DOHH2 (cell line): ENCODE measurements around the gene DPP8.

ENCODE experiments used
- H3F3A ChIP-seq: fragments of 200-600 bp; sonication (generic), shearing (Covaris generic); 2 replicates; pipeline ENCODE4 v1.6.0; 2016; ENCODE audit warnings: antibody characterized with exemption, mild to moderate bottlenecking; ENCODE audit not compliant: control insufficient read depth, insufficient read depth
- H3K27ac ChIP-seq: fragments of 200-600 bp; sonication (generic); 2 replicates; pipeline ENCODE4 v1.5.1; 2014; ENCODE audit warnings: low read depth, mild to moderate bottlenecking, low read length, moderate library complexity
- H3K27me3 ChIP-seq: fragments of 200-600 bp; sonication (generic); 2 replicates; pipeline ENCODE4 v1.6.1; 2014; ENCODE audit warnings: mild to moderate bottlenecking, low read length, mixed read lengths; ENCODE audit not compliant: control insufficient read depth
- H3K36me3 ChIP-seq: fragments of 200-600 bp; sonication (generic); 2 replicates; pipeline ENCODE4 v1.6.1; 2014; ENCODE audit warnings: mild to moderate bottlenecking, low read length, moderate library complexity, mixed read lengths; ENCODE audit not compliant: control insufficient read depth
- H3K4me1 ChIP-seq: fragments of 200-600 bp; sonication (generic); 2 replicates; pipeline ENCODE4 v1.6.1; 2014; ENCODE audit warnings: mild to moderate bottlenecking, low read length, mixed read lengths; ENCODE audit not compliant: control insufficient read depth
- H3K4me2 ChIP-seq: fragments of 200-600 bp; sonication (generic); 2 replicates; pipeline ENCODE4 v1.6.0; 2014; ENCODE audit warnings: mild to moderate bottlenecking, low read length, moderate library complexity
- H3K4me3 ChIP-seq: fragments of 200-600 bp; sonication (generic); 2 replicates; pipeline ENCODE4 v1.5.1; 2014; ENCODE audit warnings: mild to moderate bottlenecking, low read length, mixed read lengths
- H3K79me2 ChIP-seq: fragments of 200-600 bp; sonication (generic); 2 replicates; pipeline ENCODE4 v1.6.1; 2014; ENCODE audit warnings: mild to moderate bottlenecking, low read length, mixed read lengths; ENCODE audit not compliant: control insufficient read depth
- H3K9me2 ChIP-seq: fragments of 200-600 bp; sonication (generic); replicated peaks from 2 replicates; pipeline ENCODE4 v1.6.1; 2014; ENCODE audit warnings: mild to moderate bottlenecking, low read length, mixed read lengths; ENCODE audit not compliant: control insufficient read depth
- H3K9me3 ChIP-seq: fragments of 200-600 bp; sonication (generic); 2 replicates; pipeline ENCODE4 v1.6.1; 2014; ENCODE audit warnings: antibody characterized with exemption, low read length, mixed read lengths; ENCODE audit not compliant: control insufficient read depth, insufficient read depth
- H4K20me1 ChIP-seq: fragments of 200-600 bp; sonication (generic); 2 replicates; pipeline ENCODE4 v1.6.0; 2014; ENCODE audit warnings: low read depth, mild to moderate bottlenecking, antibody characterized with exemption, low read length, moderate library complexity; ENCODE audit not compliant: control insufficient read depth, insufficient read depth
- CTCF ChIP-seq: fragments of 200-600 bp; sonication (generic); IDR thresholded peaks from one replicate; pipeline ENCODE4 v1.5.1; 2014; ENCODE audit warnings: antibody characterized with exemption, mild to moderate bottlenecking, low read depth, low read length; ENCODE audit not compliant: poor library complexity, severe bottlenecking
- EZH2phosphoT487 ChIP-seq: fragments of 200-600 bp; sonication (generic); IDR thresholded peaks from 2 replicates; pipeline ENCODE4 v1.6.1; 2017; ENCODE audit warnings: borderline replicate concordance, mild to moderate bottlenecking, antibody characterized with exemption, low read length, moderate library complexity, mixed read lengths

DPP8 gene

GRCh38 chr15:65547841-65548240 lies 30.4 kb upstream of the DPP8 start:
- TF ChIP-seq CTCF: no peak
- no peak for TF ChIP-seq EZH2phosphoT487
- Histone ChIP-seq H3K79me2 (peaks cover 91% of the 10 kb centered on the region), H3K9me2 (no peaks in the 10 kb centered on the region), H3K36me3 (peaks cover 10% of the 10 kb centered on the region), H3K27me3 (no peaks in the 10 kb centered on the region), H3K9me3 (no peaks in the 10 kb centered on the region), H3K4me3 (no peak overlapping the region), H4K20me1 (peaks cover 4% of the 10 kb centered on the region; the same call in 1 of the 2 replicates), H3K4me1 (no peaks in the 10 kb centered on the region), H3K4me2 (no peak overlapping the region), H3K27ac (no peak overlapping the region), H3F3A (peaks cover 2% of the 10 kb centered on the region; the same call in 1 of the 2 replicates)

DNA sequence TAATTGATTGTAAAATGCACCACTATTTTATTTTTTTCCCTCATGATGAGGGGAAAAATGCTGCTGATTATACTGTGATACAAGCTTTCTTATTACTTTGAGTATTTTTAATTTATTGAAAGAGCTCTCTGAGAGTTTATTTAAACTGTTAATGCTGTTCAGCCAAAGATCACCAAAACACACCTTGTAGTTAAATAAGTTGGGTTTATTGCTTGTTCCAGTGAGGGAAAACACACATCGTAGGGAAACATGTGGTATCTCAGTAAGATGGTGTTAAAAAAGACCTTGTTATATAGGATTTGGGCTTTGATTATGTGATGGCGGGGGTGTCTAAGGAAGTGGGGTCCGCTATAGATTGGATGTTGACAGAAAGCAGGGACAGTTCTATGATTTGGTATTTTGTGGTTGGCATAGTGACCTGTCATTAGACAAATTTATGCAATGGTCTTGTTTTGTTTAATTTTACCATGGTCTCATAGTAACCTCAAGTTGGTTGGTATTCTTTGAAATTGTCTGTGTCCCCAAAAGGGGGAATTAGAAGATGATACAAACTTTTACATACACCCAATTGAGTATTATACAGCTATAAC lies 23.8 kb upstream of the DPP8 start:
- Histone ChIP-seq H3K9me2 (no peaks in the 10 kb centered on the region), H3K27ac (no peak overlapping the region), H3K4me1 (no peaks in the 10 kb centered on the region), H3K27me3 (no peaks in the 10 kb centered on the region), H4K20me1 (peaks cover 5% of the 10 kb centered on the region; the same call in 1 of the 2 replicates), H3K4me2 (no peak overlapping the region), H3K9me3 (no peaks in the 10 kb centered on the region), H3K79me2 (peaks cover 94% of the 10 kb centered on the region), H3K4me3 (no peak overlapping the region), H3K36me3 (peaks cover 5% of the 10 kb centered on the region; the same call in 1 of the 2 replicates), H3F3A (peaks cover 2% of the 10 kb centered on the region; the same call in 1 of the 2 replicates)
- no peak for TF ChIP-seq CTCF
- TF ChIP-seq EZH2phosphoT487: no peak

- H3K4me3 ChIP-seq: no peak overlapping the region
- peaks cover 5% of the 10 kb centered on the region; the same call in 1 of the 2 replicates for H4K20me1 ChIP-seq
Observed at GRCh38 chr15:65540314-65540713, 22.8 kb upstream of the DPP8 start.

More at GRCh38 chr15:65540314-65540713, 22.8 kb upstream of the DPP8 start:
- no peak overlapping the region for H3K4me2 ChIP-seq
- H3K9me2 ChIP-seq: no peaks in the 10 kb centered on the region
- peaks cover 9% of the 10 kb centered on the region for H3K36me3 ChIP-seq
- no peaks in the 10 kb centered on the region for H3K9me3 ChIP-seq
- no peak overlapping the region for H3K27ac ChIP-seq
- no peaks in the 10 kb centered on the region for H3K4me1 ChIP-seq
- H3K27me3 ChIP-seq: no peaks in the 10 kb centered on the region
- TF ChIP-seq CTCF: no peak
- no peak for TF ChIP-seq EZH2phosphoT487
- H3F3A ChIP-seq: peaks cover 2% of the 10 kb centered on the region; the same call in 1 of the 2 replicates
- H3K79me2 ChIP-seq: peaks cover 95% of the 10 kb centered on the region
